Measurements from ENCODE around the gene SLC4A1AP. TPM values are rescaled to one million over a fixed set of nuclear protein-coding genes. Genes with fewer than 3 reads are reported as not detected.

SLC4A1AP gene
- total RNA-seq, 4 donors from 2014 or later, result 15.6 to 25.0 (median 22.1) TPM

DNA sequence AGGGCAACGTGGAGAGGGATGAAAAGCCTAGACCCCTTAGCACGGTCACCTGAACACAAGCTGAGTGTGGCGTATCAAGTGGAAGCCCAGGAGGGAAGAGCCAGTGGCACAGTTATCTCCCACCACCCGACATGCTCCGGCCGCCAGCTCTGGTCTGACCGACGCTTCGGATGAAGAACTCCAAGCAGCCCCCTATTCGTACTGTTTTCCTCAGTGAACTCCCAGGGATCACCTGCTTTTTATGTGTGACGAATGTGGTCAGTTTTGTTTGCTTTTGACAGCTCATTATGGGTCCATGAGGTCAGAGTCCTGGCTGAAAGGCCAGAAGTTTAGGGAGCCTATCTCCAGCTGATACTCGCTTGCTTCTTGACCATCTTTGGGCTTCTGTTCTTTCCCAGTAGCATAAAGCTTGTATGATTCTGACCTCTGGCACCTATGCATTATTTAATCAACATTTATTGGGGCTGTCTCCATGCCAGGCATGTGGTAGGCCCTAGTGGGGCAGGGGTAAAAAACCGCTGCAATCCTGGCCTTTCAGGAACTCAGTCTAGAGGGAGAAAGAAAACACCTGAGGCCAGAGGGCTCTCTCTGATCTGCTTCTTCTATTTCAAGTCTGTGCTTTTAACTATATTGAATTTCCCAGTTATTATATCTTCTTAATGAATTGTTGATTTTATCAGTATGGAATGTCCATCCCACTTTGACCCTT, 74.8 kb downstream of the SLC4A1AP start:
- WGBS, 2 donors, result 93% methylated on average over 13 of the region's 13 CpGs
- peak in 1 of 2 donors; percentile 32 for DNase-seq (ENCODE audit: low spot score in 2 of 2)
- no peak overlapping the region for H3K4me3 ChIP-seq (ENCODE audit: low read depth, poor library complexity, severe bottlenecking)
- TF ChIP-seq, protein P1, sequence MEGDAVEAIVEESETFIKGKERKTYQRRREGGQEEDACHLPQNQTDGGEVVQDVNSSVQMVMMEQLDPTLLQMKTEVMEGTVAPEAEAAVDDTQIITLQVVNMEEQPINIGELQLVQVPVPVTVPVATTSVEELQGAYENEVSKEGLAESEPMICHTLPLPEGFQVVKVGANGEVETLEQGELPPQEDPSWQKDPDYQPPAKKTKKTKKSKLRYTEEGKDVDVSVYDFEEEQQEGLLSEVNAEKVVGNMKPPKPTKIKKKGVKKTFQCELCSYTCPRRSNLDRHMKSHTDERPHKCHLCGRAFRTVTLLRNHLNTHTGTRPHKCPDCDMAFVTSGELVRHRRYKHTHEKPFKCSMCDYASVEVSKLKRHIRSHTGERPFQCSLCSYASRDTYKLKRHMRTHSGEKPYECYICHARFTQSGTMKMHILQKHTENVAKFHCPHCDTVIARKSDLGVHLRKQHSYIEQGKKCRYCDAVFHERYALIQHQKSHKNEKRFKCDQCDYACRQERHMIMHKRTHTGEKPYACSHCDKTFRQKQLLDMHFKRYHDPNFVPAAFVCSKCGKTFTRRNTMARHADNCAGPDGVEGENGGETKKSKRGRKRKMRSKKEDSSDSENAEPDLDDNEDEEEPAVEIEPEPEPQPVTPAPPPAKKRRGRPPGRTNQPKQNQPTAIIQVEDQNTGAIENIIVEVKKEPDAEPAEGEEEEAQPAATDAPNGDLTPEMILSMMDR (IDR thresholded peaks at IDR 0.05), result no peak
- no peak for TF ChIP-seq POLR2A (IDR thresholded peaks at IDR 0.05)
- intact Hi-C loops (cut with DNase I; ENCODE audit: low total_unique reads), result no loop called here

DNA sequence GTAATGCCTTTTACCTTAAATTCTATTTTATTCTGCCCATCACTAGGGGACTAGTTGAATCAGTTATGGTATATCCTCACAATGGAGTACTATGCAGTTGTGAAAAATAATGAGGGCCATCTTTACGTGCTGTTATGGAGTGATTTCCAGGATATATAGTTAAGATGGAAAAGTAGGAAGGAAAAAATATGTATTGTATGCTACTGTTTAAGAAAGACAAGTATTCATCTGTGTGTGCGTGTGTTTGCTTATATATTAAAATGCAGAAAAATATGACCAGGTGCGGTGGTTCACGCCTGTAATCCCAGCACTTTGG, 75.3 kb downstream of the SLC4A1AP start:
- intact Hi-C loops (cut with DNase I; ENCODE audit: low total_unique reads), result no loop called here
- DNase-seq (ENCODE audit: low spot score in 2 of 2), result no peak
- H3K4me3 ChIP-seq (ENCODE audit: low read depth, poor library complexity, severe bottlenecking), result no peak overlapping the region
- 96 to 97% methylated on average over 4 of the region's 4 CpGs for WGBS, 2 donors
- TF ChIP-seq POLR2A (IDR thresholded peaks at IDR 0.05), result no peak
- TF ChIP-seq, protein P1 (IDR thresholded peaks at IDR 0.05), result no peak

DNA sequence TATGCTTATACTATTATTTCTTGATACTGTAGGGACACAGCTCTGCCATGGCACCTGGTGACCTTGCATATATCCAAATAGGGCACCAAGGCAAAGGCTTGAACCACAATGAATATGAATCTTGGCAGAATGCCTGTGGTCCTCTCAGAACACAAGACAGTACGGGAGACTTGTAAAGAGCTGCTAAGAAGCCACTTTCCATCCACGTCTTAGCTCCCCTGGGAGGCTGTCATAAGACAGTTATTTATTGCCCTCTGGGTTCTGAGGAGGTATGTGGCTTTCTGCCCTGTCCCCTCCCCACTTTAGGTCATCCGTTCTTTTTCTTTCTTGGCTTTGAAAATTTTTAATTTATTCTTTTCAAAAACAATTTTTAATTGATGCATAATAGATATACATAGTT, 78.0 kb downstream of the SLC4A1AP start:
- intact Hi-C loops (cut with DNase I; ENCODE audit: low total_unique reads), result no loop called here
- TF ChIP-seq, protein P1 (IDR thresholded peaks at IDR 0.05), result no peak
- no peak for TF ChIP-seq POLR2A (IDR thresholded peaks at IDR 0.05)
- WGBS, 2 donors, result 44 to 51% methylated on average over 3 of the region's 3 CpGs
- H3K4me3 ChIP-seq (ENCODE audit: low read depth, poor library complexity, severe bottlenecking), result no peak overlapping the region
- DNase-seq (ENCODE audit: low spot score in 2 of 2), result no peak

DNA sequence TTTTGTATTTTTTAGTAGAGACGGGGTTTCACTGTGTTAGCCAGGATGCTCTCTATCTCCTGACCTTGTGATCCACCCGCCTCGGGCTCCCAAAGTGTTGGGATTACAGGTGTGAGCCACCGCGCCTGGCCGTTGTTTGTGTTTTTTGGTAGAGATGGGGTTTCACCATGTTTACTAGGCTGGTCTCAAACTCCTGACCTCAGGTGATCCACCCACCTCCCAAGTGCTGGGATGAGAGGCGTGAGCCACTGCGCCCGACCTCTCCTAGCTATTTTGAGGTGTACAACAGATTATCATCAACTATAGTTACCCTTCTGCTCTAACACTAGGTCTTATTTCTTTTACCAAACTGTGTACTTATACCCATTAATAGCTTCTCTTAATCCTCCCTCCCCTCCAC, 78.9 kb downstream of the SLC4A1AP start:
- 95 to 99% methylated on average over 9 of the region's 9 CpGs for WGBS, 2 donors
- TF ChIP-seq, protein P1 (IDR thresholded peaks at IDR 0.05), result no peak
- H3K4me3 ChIP-seq (ENCODE audit: low read depth, poor library complexity, severe bottlenecking), result no peak overlapping the region
- no peak for DNase-seq (ENCODE audit: low spot score in 2 of 2)
- intact Hi-C loops (cut with DNase I; ENCODE audit: low total_unique reads), result no loop called here

Other genes starting within 250 kb of the SLC4A1AP start
- gene NRBP1, start 235.3 kb upstream of the SLC4A1AP start, total RNA-seq, result 10 to 100 TPM; 60.9 to 79.7 (median 68.3) TPM
- gene KRTCAP3, start 221.5 kb upstream of the SLC4A1AP start, total RNA-seq, result 10 to 100 TPM; 22.2 to 28.0 (median 25.6) TPM
- gene IFT172, start 174.1 kb upstream of the SLC4A1AP start, total RNA-seq, result 10 to 100 TPM; 13.2 to 18.8 (median 14.4) TPM
- 1 to 10 TPM; 2.6 to 9.1 (median 5.0) TPM for gene FNDC4, start 168.7 kb upstream of the SLC4A1AP start, total RNA-seq
- gene GCKR, start 167.1 kb upstream of the SLC4A1AP start, total RNA-seq, result not detected
- 10 to 100 TPM in 2 of 4 donors, 1 to 10 TPM in 2; 3.5 to 17.6 (median 12.6) TPM for gene ZNF512, start 80.8 kb upstream of the SLC4A1AP start, total RNA-seq
- gene CCDC121, start 34.9 kb upstream of the SLC4A1AP start, total RNA-seq, result 1 to 10 TPM; 2.0 to 6.2 (median 4.6) TPM
- gene GPN1, start 34.8 kb upstream of the SLC4A1AP start, total RNA-seq, result 10 to 100 TPM; 15.3 to 23.2 (median 21.2) TPM
- 10 to 100 TPM in 3 of 4 donors, 1 to 10 TPM in 1; 9.7 to 16.9 (median 14.9) TPM for gene SUPT7L, start 275 bp upstream of the SLC4A1AP start, total RNA-seq
- gene MRPL33, start 107.8 kb downstream of the SLC4A1AP start, total RNA-seq, result 10 to 100 TPM; 43.3 to 64.9 (median 54.5) TPM
- 1 to 10 TPM in 3 of 4 donors, under 1 TPM in 1; 0.95 to 2.6 (median 1.3) TPM for gene RBKS, start 226.5 kb downstream of the SLC4A1AP start, total RNA-seq
- gene BABAM2, start 226.8 kb downstream of the SLC4A1AP start, total RNA-seq, result 10 to 100 TPM; 18.4 to 28.5 (median 23.9) TPM

Data from lower leg skin (tissue), 4 donors.